GM12801 (cell line): ENCODE measurements around the gene ATP11B.

ENCODE experiments used
- TF ChIP-seq, protein P1 (sequence below): IDR thresholded peaks from one replicate; pipeline ENCODE4 v1.5.1; 2011; ENCODE audit warnings: control low read depth; ENCODE audit not compliant: insufficient read length; ENCODE audit errors: extremely low read depth

Gene ATP11B

DNA sequence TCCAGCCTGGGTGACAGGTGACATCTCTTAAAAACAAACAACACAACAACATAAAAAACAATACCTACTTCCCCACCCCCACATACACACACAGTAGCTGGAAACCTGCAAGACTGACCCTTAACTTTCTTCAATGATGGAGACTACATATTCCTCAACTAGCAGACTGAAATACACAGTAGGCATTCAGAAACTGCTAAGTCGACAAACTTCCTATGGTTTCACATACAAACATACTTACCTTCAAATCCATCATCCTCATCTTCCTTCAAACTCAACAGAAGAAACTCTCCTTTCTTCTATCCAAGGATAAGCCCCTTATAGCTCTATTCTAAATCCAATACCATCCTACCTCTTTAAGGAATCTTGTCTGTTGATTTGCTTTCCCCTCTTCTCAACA is 156.4 kb downstream of the ATP11B start:
- TF ChIP-seq, protein P1, sequence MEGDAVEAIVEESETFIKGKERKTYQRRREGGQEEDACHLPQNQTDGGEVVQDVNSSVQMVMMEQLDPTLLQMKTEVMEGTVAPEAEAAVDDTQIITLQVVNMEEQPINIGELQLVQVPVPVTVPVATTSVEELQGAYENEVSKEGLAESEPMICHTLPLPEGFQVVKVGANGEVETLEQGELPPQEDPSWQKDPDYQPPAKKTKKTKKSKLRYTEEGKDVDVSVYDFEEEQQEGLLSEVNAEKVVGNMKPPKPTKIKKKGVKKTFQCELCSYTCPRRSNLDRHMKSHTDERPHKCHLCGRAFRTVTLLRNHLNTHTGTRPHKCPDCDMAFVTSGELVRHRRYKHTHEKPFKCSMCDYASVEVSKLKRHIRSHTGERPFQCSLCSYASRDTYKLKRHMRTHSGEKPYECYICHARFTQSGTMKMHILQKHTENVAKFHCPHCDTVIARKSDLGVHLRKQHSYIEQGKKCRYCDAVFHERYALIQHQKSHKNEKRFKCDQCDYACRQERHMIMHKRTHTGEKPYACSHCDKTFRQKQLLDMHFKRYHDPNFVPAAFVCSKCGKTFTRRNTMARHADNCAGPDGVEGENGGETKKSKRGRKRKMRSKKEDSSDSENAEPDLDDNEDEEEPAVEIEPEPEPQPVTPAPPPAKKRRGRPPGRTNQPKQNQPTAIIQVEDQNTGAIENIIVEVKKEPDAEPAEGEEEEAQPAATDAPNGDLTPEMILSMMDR = no peak

DNA sequence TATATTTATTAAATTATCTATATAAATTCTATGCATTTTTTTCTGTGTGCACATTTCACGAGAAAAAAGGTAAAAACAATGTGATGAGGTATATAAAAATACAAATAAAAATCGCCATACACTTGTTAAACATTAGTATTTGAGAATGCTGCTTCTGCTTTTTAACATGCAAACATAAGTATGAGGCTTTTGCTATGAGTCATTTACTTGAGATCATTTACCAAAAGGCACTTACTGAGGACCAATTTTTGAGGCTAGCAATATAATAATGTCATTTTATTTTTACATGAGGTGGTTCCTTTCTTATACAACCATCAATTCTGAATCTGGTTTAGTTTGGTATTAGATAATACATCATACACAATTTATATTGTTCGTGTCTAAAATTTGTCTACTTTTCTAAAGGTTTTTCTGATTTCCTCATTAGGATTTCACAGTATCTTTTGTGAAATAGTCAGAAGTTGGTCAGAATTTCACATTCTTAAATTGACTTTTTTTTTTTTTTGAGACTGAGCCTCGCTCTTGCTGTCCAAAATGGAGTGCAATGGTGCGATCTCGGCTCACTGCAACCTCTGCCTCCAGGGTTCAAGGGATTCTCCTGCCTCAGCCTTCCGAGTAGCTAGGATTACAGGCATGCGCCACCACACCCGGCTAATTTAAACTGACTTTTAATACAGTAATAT is 161.4 kb downstream of the ATP11B start:
- TF ChIP-seq, protein P1 = no peak

DNA sequence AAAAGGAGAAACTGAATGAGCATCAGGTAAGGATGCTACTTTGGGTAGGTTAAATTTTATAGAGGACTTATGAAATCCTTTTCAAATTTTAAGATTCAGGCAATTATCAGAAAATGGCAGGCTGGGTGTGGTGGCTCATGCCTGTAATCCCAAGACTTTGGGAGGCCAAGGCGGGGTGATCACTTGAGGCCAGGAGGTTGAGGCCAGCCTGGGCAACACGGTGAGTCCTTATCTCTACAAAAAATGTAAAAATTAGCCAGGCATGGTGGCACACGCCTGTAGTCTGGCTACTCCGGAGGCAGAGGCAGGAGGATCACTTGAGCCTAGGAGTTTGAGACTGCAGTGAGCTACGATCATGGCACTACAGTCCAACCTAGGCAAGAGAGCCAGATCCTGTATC is 163.9 kb downstream of the ATP11B start:
- TF ChIP-seq, protein P1 = no peak

DNA sequence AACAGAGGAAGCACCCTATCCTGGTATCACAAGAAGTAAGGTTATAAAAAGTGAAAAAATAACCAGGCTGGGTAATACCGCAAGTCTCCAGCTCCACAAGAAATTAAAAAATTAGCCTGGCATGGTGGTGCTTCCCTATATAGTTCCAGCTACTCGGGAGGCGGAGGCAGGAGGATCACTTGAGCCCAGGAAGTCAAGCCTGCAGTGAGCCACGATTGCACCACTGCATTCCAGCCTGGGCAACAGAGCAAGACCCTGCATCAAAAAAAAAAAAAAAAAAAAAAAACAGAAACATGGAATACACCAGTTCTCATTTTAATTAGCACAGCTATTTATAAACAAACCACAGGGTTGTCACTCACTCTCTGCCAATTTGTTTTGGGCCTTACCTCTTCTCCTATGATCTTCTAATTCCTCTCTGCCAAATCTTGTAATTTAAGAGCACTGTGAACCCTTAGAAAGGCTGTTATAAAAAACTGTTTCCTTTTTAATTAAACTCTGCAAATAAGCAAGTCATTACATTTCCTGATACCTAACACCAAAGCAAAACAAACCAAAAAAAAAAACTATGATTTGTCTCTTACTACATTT is 164.5 kb downstream of the ATP11B start:
- TF ChIP-seq, protein P1 = no peak

DNA sequence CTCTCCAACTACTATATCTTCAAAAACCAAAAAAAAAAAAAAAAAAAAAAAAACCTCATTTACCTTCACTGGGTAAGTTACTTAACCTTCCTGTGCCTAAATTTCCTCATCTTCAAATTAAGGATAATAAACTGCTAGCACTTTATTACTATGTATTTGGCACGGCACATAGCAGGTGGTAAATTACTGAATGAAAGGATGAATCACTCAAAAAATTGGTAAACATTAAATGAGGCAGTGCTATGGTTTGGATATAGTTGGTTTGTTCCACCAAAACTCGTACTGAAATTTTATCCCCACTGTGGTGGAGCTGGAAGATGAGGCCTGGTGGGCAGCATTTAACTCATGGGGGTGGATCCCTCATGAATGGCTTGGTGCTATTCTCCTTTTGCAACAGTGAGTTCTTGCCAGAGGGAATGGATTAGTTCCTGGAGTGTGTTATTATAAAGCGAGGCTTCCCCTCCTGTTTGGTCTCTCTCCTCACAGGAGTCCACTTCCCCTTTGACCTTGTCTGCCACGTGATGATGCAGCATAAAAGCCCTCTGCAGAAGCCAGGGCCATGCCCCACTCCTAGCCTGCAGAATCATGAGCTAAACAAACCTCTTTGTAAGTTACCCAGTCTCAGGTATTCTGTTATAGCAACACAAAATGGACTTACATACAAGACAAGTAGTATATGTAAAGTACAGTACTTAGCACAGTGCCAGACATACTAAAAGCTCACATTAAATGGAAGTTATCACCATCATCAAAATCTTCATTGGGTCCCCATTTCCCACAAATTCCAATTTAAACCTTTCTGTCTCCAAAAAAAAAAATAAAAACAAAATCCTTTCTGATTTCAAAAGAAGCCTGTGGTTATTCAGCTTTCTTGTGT is 166.4 kb downstream of the ATP11B start:
- TF ChIP-seq, protein P1 = no peak

DNA sequence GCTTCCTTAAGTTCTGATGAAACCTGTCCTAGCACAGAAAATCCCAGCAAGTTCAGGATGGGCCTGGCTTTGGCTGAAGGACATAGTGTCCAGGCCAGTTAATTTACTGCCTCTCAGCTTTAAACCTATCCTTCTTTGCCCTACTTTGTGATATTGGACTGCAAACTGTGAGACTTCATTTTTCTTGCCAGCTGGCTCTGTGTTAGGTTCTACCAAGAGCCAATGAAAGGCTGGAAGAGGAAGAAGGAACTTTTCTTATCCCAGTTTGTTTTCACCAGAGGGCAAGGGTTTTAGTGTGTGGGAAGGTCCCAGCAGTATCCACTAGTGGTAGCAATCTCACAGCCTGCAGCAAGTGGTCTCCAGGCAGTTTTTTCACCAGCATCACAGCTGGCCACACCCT is 168.9 kb downstream of the ATP11B start:
- TF ChIP-seq, protein P1 = no peak

DNA sequence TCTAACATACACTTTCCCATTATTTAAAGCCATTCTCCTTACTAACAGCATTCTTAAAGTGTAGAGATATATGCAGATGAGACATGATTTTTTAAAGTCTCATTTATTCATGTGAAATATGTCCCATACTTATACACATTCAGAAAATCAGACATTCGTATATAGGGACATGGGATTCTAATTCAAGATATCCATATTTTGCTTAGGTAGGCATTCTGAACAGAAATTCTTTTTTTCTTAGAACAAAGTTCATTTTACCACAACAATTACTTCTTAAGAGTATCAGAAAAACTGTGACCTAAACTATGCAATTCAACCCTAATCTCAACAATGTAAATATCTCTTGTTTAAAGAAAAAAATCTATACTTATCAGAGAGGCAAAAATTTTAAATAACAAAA is 170.9 kb downstream of the ATP11B start:
- TF ChIP-seq, protein P1 = no peak
